HCT116 (cell line): Measurements from ENCODE around the gene RIC8A. TPM values are rescaled to one million over a fixed set of nuclear protein-coding genes. Genes with fewer than 3 reads are reported as not detected.

Experiments used
- ATAC-seq: fragments of 200-7000 bp; cut with Tn5 transposase; 2 replicates; pipeline ENCODE4 v1.9.1; 2020; ENCODE audit warnings: mild to moderate bottlenecking, moderate library complexity
- BruUV-seq: library from RNA; stranded (reverse); fragments of 400-500 nt; replicated peaks from 2 replicates; lab custom pipeline; 2021; lab: Mats Ljungman, UMichigan
- CTCF ChIA-PET: fragments of 300-600 bp; sonication (Branson Sonifier 250); formaldehyde crosslinking; loops from one replicate; lab custom pipeline; 2021; ENCODE audit warnings: antibody characterized with exemption; lab: Charles Lee
- POLR2A ChIA-PET: fragments of 300-600, 350-600 bp; sonication (Branson Sonifier 250); formaldehyde crosslinking; loops from one replicate; lab custom pipeline; 2021; ENCODE audit warnings: antibody characterized with exemption; lab: Charles Lee
- RAD21 ChIA-PET, 2 experiments: fragments of 300-600 bp; sonication (Branson Sonifier 250); formaldehyde crosslinking; loops; one replicate each; lab custom pipeline; 2023; ENCODE audit warnings: low total read pairs in 2 of 2; ENCODE audit not compliant: uncharacterized antibody in 2 of 2, unreplicated experiment in 2 of 2, low non-redundant PET in 1 of 2; lab: Charles Lee
- DNase-seq: peaks from one replicate; pipeline ENCODE4 v3.0.0-alpha.2; 2010; ENCODE audit warnings: low read depth, low spot score
- H2AFZ ChIP-seq: fragments of 200-600 bp; shearing (Covaris generic), sonication (generic); 2 replicates; pipeline ENCODE4 v1.6.1; 2017; ENCODE audit warnings: low read depth, mixed run types, mixed read lengths, antibody characterized with exemption, low read length; ENCODE audit not compliant: poor library complexity, severe bottlenecking
- H3K27ac ChIP-seq: 2 replicates; pipeline ENCODE4 v1.5.1; 2012; ENCODE audit warnings: low read depth, low read length
- H3K27me3 ChIP-seq: fragments of 200-600 bp; sonication (generic); 2 replicates; pipeline ENCODE4 v1.6.1; 2016; ENCODE audit warnings: mixed run types, low read length, mixed read lengths; ENCODE audit not compliant: insufficient read depth
- H3K36me3 ChIP-seq, 2 experiments: fragments of 200-500 bp in 1 of 2; fragments of 200-600 bp in 1 of 2; sonication (Bioruptor generic) in 1 of 2; sonication (generic) in 1 of 2; 2 replicates each; pipeline versions ENCODE4 v1.5.1 to v1.6.1; 2014 to 2016; ENCODE audit warnings: low read length in 2 of 2, inconsistent platforms in 1 of 2, mixed read lengths in 1 of 2, mixed run types in 1 of 2; ENCODE audit not compliant: insufficient read depth in 2 of 2, control insufficient read depth in 1 of 2
- H3K4me1 ChIP-seq, 2 experiments: fragments of 200-600 bp in 1 of 2; sonication (generic) in 1 of 2; 2 replicates each; pipeline versions ENCODE4 v1.5.1 to v1.6.1; 2012 to 2017; ENCODE audit warnings: low read length in 2 of 2, inconsistent platforms in 1 of 2, mild to moderate bottlenecking in 1 of 2, mixed read lengths in 1 of 2, mixed run types in 1 of 2, moderate library complexity in 1 of 2; ENCODE audit not compliant: insufficient read depth in 2 of 2, control insufficient read depth in 1 of 2
- H3K4me2 ChIP-seq: fragments of 200-600 bp; sonication (generic); 2 replicates; pipeline ENCODE4 v1.6.1; 2017; ENCODE audit warnings: mixed run types, low read length, mixed read lengths
- H3K4me3 ChIP-seq, 2 experiments: fragments of 200-600 bp in 1 of 2; sonication (generic) in 1 of 2; replicated peaks in 1 of 2; 2 replicates each; pipeline ENCODE4 v1.5.1; 2011 to 2016; ENCODE audit warnings: low read length in 2 of 2, control low read depth in 1 of 2, low read depth in 1 of 2, mild to moderate bottlenecking in 1 of 2, mixed read lengths in 1 of 2, mixed run types in 1 of 2
- H3K79me2 ChIP-seq: fragments of 200-600 bp; sonication (generic); 2 replicates; pipeline ENCODE4 v1.6.1; 2017; ENCODE audit warnings: mild to moderate bottlenecking, mixed run types, low read length, moderate library complexity, mixed read lengths; ENCODE audit not compliant: insufficient read depth
- H3K9ac ChIP-seq: fragments of 200-600 bp; sonication (generic); 2 replicates; pipeline ENCODE4 v1.6.1; 2016; ENCODE audit warnings: low read length, mixed read lengths
- H3K9me2 ChIP-seq: fragments of 200-600 bp; sonication (generic), shearing (Covaris generic); 2 replicates; pipeline ENCODE4 v1.6.1; 2017; ENCODE audit warnings: mixed run types, mild to moderate bottlenecking, moderate library complexity; ENCODE audit not compliant: insufficient read depth
- H3K9me3 ChIP-seq, 2 experiments: fragments of 200-500 bp in 1 of 2; fragments of 200-600 bp in 1 of 2; sonication (Bioruptor generic) in 1 of 2; sonication (generic) in 1 of 2; 2 replicates each; pipeline ENCODE4 v1.6.1; 2014 to 2017; ENCODE audit warnings: low read length in 2 of 2, mixed read lengths in 2 of 2, inconsistent platforms in 1 of 2, low read depth in 1 of 2, mild to moderate bottlenecking in 1 of 2, mixed run types in 1 of 2, moderate library complexity in 1 of 2; ENCODE audit not compliant: control insufficient read depth in 1 of 2, insufficient read depth in 1 of 2
- H4K20me1 ChIP-seq: fragments of 200-600 bp; sonication (generic), shearing (Covaris generic); 2 replicates; pipeline ENCODE4 v1.6.1; 2017; ENCODE audit warnings: mixed run types, mild to moderate bottlenecking, moderate library complexity; ENCODE audit not compliant: insufficient read depth
- CBX3 ChIP-seq: IDR thresholded peaks from 2 replicates; pipeline ENCODE4 v1.6.1; 2012; ENCODE audit warnings: low read depth
- CEBPB ChIP-seq: IDR thresholded peaks from 2 replicates; pipeline ENCODE4 v1.6.1; 2012; ENCODE audit warnings: low read depth
- CTCF ChIP-seq, 3 experiments: fragments of 200-600 bp in 1 of 3; sonication (generic) in 1 of 3; IDR thresholded peaks in 2 of 3; conservative IDR thresholded peaks in 1 of 3; 2 replicates each; pipeline ENCODE4 v1.5.1; 2012 to 2017; ENCODE audit warnings: low read depth in 2 of 3, low read length in 2 of 3, antibody characterized with exemption in 1 of 3, borderline replicate concordance in 1 of 3, control low read depth in 1 of 3, mild to moderate bottlenecking in 1 of 3, mixed read lengths in 1 of 3, mixed run types in 1 of 3, moderate library complexity in 1 of 3; ENCODE audit not compliant: insufficient read depth in 1 of 3
- EGR1 ChIP-seq: IDR thresholded peaks from 2 replicates; pipeline ENCODE4 v1.6.1; 2012; ENCODE audit warnings: low read depth
- ELF1 ChIP-seq: IDR thresholded peaks from 2 replicates; pipeline ENCODE4 v1.6.1; 2012; ENCODE audit warnings: low read depth, borderline replicate concordance
- EZH2 ChIP-seq: fragments of 200-600 bp; sonication (generic); IDR thresholded peaks from 2 replicates; pipeline ENCODE4 v1.6.1; 2017; ENCODE audit warnings: antibody characterized with exemption, mixed run types
- MAX ChIP-seq: IDR thresholded peaks from 2 replicates; pipeline ENCODE4 v1.6.1; 2012
- POLR2AphosphoS5 ChIP-seq: IDR thresholded peaks from 2 replicates; pipeline ENCODE4 v1.6.1; 2011; ENCODE audit warnings: mild to moderate bottlenecking, low read depth, low read length, moderate library complexity
- SP1 ChIP-seq: IDR thresholded peaks from 2 replicates; pipeline ENCODE4 v1.6.1; 2012; ENCODE audit warnings: low read depth
- SRF ChIP-seq: IDR thresholded peaks from 2 replicates; pipeline ENCODE4 v1.6.1; 2012; ENCODE audit warnings: low read depth
- ZNF274 ChIP-seq: fragments of 200-500 bp; sonication (Bioruptor generic); IDR thresholded peaks from 2 replicates; pipeline ENCODE4 v1.6.1; 2014; ENCODE audit warnings: mild to moderate bottlenecking, low read depth, low read length, inconsistent platforms
- intact Hi-C: fragments of 100-400 bp; cut with micrococcal nuclease; formaldehyde crosslinking; loops from 2 replicates; pipeline ENCODE4 v1.10.0; 2022
- total RNA-seq: library from RNA; stranded (reverse); gene quantifications from one replicate; pipeline ENCODE4 v1.2.1, GENCODE V29; 2021; ENCODE audit not compliant: unreplicated experiment

Gene RIC8A
- total RNA-seq, 1 experiment from 2014 or later, result 75.2 TPM

- H3K9me2 ChIP-seq, result no peaks in the 10 kb centered on the region
- H3K4me1 ChIP-seq, result no peaks in the 10 kb centered on the region
- H3K4me3 ChIP-seq, result no peak overlapping the region
- ChIA-PET CTCF (no interaction called here), POLR2A (no interaction called here), RAD21 (no interaction called here)
- H3K36me3 ChIP-seq, result peaks cover 44 to 48% of the 10 kb centered on the region in 2 experiments
- intact Hi-C loops, result no loop called here
- TF ChIP-seq EGR1 (no peak), SP1 (no peak), ZNF274 (no peak), CBX3 (no peak), ELF1 (no peak), CEBPB (no peak), EZH2 (no peak), MAX (no peak), SRF (no peak), CTCF (IDR thresholded peaks at IDR 0.05 in 2 of 3, conservative IDR thresholded peaks at IDR 0.05 in 1 of 3; ENCODE audit: borderline replicate concordance in 1 of 3, insufficient read depth in 1 of 3, low read depth in 2 of 3, low read length in 2 of 3) (no peak), POLR2AphosphoS5 (no peak)
- H3K9ac ChIP-seq, result no peak overlapping the region
- no peaks in the 10 kb centered on the region for H3K27me3 ChIP-seq
- no peak overlapping the region for H3K27ac ChIP-seq
- H2AFZ ChIP-seq, result no peak overlapping the region
- no peaks in the 10 kb centered on the region for H3K79me2 ChIP-seq
- TSS peak; percentile 56 for BruUV-seq
- no peaks in the 10 kb centered on the region for H4K20me1 ChIP-seq
- DNase-seq (no peak), ATAC-seq (no peak)
- no peaks in the 10 kb centered on the region for H3K9me3 ChIP-seq
- H3K4me2 ChIP-seq, result no peak overlapping the region
These were observed 45.2 kb downstream of the RIC8A start for GRCh38 chr11:252666-253065.
